Erythroblast (primary cell): ENCODE measurements around the gene ST8SIA5.

Experiments used
- GATA1 ChIP-seq: IDR thresholded peaks from 2 replicates; pipeline ENCODE4 v1.6.1; 2011; ENCODE audit warnings: low read depth, mild to moderate bottlenecking, control low read depth, low read length, moderate library complexity
- POLR2A ChIP-seq: IDR thresholded peaks from 2 replicates; pipeline ENCODE4 v1.6.1; 2011; ENCODE audit warnings: mild to moderate bottlenecking, low read length

DNA sequence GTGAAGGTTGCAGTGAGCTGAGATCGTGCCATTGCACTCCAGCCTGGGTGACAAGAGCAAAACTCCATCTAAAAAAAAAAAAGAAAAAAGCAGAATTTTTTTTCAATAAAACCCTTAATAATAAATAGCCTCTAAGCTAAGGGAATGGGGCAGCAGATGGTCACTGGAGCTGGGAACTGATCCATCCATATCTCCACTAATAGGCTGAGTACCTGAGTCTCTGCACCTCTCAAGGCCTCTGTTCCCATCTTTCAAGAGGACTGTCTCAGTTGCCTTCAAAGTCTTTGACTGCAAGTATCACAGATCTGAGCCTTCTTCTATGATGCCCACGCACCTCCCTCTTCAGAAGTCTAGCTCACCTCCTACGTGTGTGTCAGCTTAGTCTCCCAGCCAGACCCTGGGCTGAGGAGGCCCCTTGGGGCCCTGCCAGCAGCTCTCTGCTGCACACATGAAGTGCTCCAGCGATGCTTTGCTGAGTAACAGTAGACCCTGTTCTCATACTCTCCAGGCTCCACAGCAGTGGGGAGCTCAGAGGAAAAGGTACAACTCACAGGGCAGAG lies 32.9 kb downstream of the ST8SIA5 start:
- TF ChIP-seq POLR2A, result no peak
- no peak for TF ChIP-seq GATA1
